Gastroesophageal sphincter (tissue), 3 donors: ENCODE results near the gene KLHL3.

Experiments
- CTCF ChIP-seq, 4 experiments: fragments of 200-600 bp in 2 of 4; fragments of 450-650 bp in 2 of 4; sonication (generic) in 1 of 4; IDR thresholded peaks; one replicate each; pipeline ENCODE4 v1.5.1; 2017 to 2019; ENCODE audit warnings: antibody characterized with exemption in 4 of 4, mild to moderate bottlenecking in 2 of 4, moderate library complexity in 2 of 4
- EP300 ChIP-seq: sonication (generic); formaldehyde crosslinking; IDR thresholded peaks from one replicate; pipeline ENCODE4 v1.6.1; 2017; ENCODE audit warnings: antibody characterized with exemption, mild to moderate bottlenecking
- POLR2A ChIP-seq, 2 donors: fragments of 450-650 bp; IDR thresholded peaks; one replicate each; pipeline ENCODE4 v1.6.1; 2017; ENCODE audit warnings: antibody characterized with exemption in 2 of 2, mild to moderate bottlenecking in 2 of 2, moderate library complexity in 1 of 2

DNA sequence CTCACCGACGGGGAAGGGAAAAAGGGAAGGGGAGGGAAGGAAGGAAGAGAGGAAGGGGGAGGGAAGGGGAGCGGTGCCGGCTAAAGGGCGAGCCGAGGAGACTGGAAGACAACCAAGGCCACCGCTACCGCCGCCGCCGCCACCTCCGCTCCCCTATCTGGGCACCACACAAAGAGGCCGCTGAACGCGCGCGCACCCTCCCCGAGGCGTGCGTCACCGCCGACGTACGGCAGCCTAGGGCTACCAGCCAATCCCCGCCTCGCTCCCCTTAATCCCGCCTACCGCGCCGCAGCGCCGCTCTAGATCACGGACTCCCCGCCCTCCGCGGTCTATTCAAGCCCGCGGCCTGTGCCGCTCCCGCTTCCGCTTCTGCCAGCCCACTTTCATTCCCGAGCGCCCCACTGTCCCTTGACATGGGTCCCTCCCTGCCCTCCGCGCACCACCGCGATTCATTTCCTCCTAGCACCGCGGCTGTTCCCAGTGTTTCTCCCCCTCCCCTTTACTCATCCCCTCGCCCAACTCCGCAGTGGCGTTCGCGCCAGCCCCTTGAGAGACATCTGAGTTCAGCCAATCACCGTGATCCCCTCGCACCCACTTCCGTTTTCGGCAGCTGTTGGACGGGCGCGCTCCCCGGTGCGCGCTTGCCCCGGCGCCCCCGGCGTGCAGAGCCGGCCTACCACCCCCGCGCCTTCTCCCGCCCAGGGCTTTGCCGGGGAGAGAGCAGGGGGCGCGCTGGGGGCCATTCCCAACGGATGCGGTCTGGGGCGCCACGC is 18.5 kb upstream of the KLHL3 start, which contains the start of gene HNRNPA0:
- TF ChIP-seq CTCF (IDR thresholded peaks at IDR 0.05): peak in 2 of 4 experiments; percentile 7 to 37
- peak; percentile 96 to 97 for TF ChIP-seq POLR2A (IDR thresholded peaks at IDR 0.05)
- no peak for TF ChIP-seq EP300
